H1 (cell line): Measurements from ENCODE around the gene CACNA2D3. TPM values are rescaled to one million over a fixed set of nuclear protein-coding genes. Genes with fewer than 3 reads are reported as not detected.
A peak's percentile ranks its signal among the peaks of the same experiment; 100 is the strongest.

ENCODE experiments used
- CTCF ChIA-PET: fragments of 300-600 bp; sonication (Branson Sonifier 250); formaldehyde crosslinking; loops from one replicate; lab custom pipeline; 2021; ENCODE audit not compliant: partially characterized antibody; lab: Charles Lee
- POLR2A ChIA-PET: fragments of 300-600 bp; sonication (Branson Sonifier 250); formaldehyde crosslinking; loops from one replicate; lab custom pipeline; 2021; ENCODE audit warnings: inconsistent platforms; ENCODE audit not compliant: partially characterized antibody; lab: Charles Lee
- DNase-seq, 2 experiments: peaks; one replicate each; pipeline versions ENCODE4 v3.0.0 to v3.0.0-alpha.2; 2010 to 2022; ENCODE audit warnings: low spot score in 2 of 2, low read depth in 1 of 2, mixed read lengths in 1 of 2
- FAIRE-seq: peaks from 2 replicates; lab custom pipeline; 2011; peaks lifted over from hg19 to GRCh38; lab: Jason Lieb, UNC
- H2AFZ ChIP-seq: 2 replicates; pipeline ENCODE4 v1.8.1; 2012; ENCODE audit warnings: low read length, inconsistent platforms
- H2AK5ac ChIP-seq: 2 replicates; pipeline ENCODE4 v1.6.1; 2013; ENCODE audit warnings: low read depth, low read length
- H2BK120ac ChIP-seq: replicated peaks from 2 replicates; pipeline ENCODE3; 2013; ENCODE audit warnings: low read depth, low read length, inconsistent platforms
- H2BK12ac ChIP-seq: 2 replicates; pipeline ENCODE4 v1.6.1; 2013; ENCODE audit warnings: low read depth, low read length
- H2BK15ac ChIP-seq: 2 replicates; pipeline ENCODE4 v1.6.1; 2013; ENCODE audit warnings: low read length
- H2BK20ac ChIP-seq: 2 replicates; pipeline ENCODE4 v1.6.1; 2013; ENCODE audit warnings: low read length
- H2BK5ac ChIP-seq: 2 replicates; pipeline ENCODE4 v1.6.1; 2013; ENCODE audit warnings: low read depth, low read length
- H3K14ac ChIP-seq: 2 replicates; pipeline ENCODE4 v1.6.1; 2013; ENCODE audit warnings: inconsistent platforms; ENCODE audit not compliant: insufficient read length
- H3K18ac ChIP-seq: 2 replicates; pipeline ENCODE4 v1.6.1; 2013; ENCODE audit warnings: low read length; ENCODE audit errors: extremely low read depth
- H3K23ac ChIP-seq: 2 replicates; pipeline ENCODE4 v1.6.1; 2013; ENCODE audit warnings: inconsistent platforms; ENCODE audit not compliant: insufficient read length
- H3K23me2 ChIP-seq: 2 replicates; pipeline ENCODE4 v1.6.1; 2013; ENCODE audit warnings: low read depth, low read length
- H3K27ac ChIP-seq: 2 replicates; pipeline ENCODE4 v1.6.1; 2011; ENCODE audit warnings: low read depth, low read length, inconsistent platforms
- H3K27me3 ChIP-seq, 4 experiments: replicated peaks in 1 of 4; 1 replicate in 1 of 4; 2 replicates in 3 of 4; pipeline versions ENCODE4 v1.6.1 to v1.8.1; 2011 to 2013; ENCODE audit warnings: low read length in 3 of 4, mild to moderate bottlenecking in 3 of 4, inconsistent platforms in 2 of 4, mixed read lengths in 2 of 4, moderate library complexity in 1 of 4; ENCODE audit not compliant: control insufficient read depth in 3 of 4, insufficient read depth in 3 of 4; ENCODE audit errors: extremely low read depth in 1 of 4
- H3K36me3 ChIP-seq, 4 experiments: 2 replicates each; pipeline versions ENCODE4 v1.6.1 to v1.8.1; 2011 to 2013; ENCODE audit warnings: mild to moderate bottlenecking in 4 of 4, low read length in 3 of 4, moderate library complexity in 2 of 4, control low read depth in 1 of 4, inconsistent platforms in 1 of 4; ENCODE audit not compliant: insufficient read depth in 4 of 4, control insufficient read depth in 2 of 4
- H3K4ac ChIP-seq: replicated peaks from 2 replicates; pipeline ENCODE3; 2013; ENCODE audit warnings: low read length, low read depth, mixed read lengths, inconsistent platforms; ENCODE audit not compliant: insufficient read length
- H3K4me1 ChIP-seq, 4 experiments: replicated peaks in 1 of 4; 1 replicate in 1 of 4; 2 replicates in 3 of 4; pipeline versions ENCODE4 v1.6.1 to v1.8.1; 2011 to 2013; ENCODE audit warnings: low read length in 3 of 4, inconsistent platforms in 2 of 4, mixed read lengths in 1 of 4; ENCODE audit not compliant: insufficient read depth in 4 of 4, control insufficient read depth in 3 of 4
- H3K4me2 ChIP-seq, 2 experiments: 2 replicates each; pipeline versions ENCODE4 v1.6.1 to v1.8.1; 2011 to 2013; ENCODE audit warnings: low read depth in 2 of 2, low read length in 2 of 2, control low read depth in 1 of 2, inconsistent platforms in 1 of 2, mild to moderate bottlenecking in 1 of 2; ENCODE audit not compliant: insufficient read depth in 1 of 2
- H3K4me3 ChIP-seq, 4 experiments: fragments of 200-600, 300-600 bp in 1 of 4; sonication (generic), shearing (Covaris generic), sonication (Bioruptor Twin) in 1 of 4; 2 replicates each; pipeline versions ENCODE4 v1.5.1 to v1.8.1; 2011 to 2016; ENCODE audit warnings: low read length in 4 of 4, low read depth in 3 of 4, control low read depth in 2 of 4, inconsistent platforms in 2 of 4, mild to moderate bottlenecking in 2 of 4, mixed read lengths in 1 of 4, moderate library complexity in 1 of 4; ENCODE audit not compliant: insufficient read depth in 2 of 4; ENCODE audit errors: extremely low read depth in 1 of 4
- H3K56ac ChIP-seq: replicated peaks from 2 replicates; pipeline ENCODE3; 2013; ENCODE audit warnings: low read depth, mild to moderate bottlenecking, mixed read lengths, low read length, inconsistent platforms; ENCODE audit not compliant: insufficient read length
- H3K79me1 ChIP-seq: 2 replicates; pipeline ENCODE4 v1.6.1; 2013; ENCODE audit warnings: low read depth, low read length, control low read depth
- H3K79me2 ChIP-seq, 2 experiments: 2 replicates each; pipeline versions ENCODE4 v1.6.1 to v1.8.1; 2012 to 2013; ENCODE audit warnings: low read length in 2 of 2, mild to moderate bottlenecking in 2 of 2, inconsistent platforms in 1 of 2; ENCODE audit not compliant: insufficient read depth in 2 of 2, control insufficient read depth in 1 of 2
- H3K9ac ChIP-seq, 4 experiments: replicated peaks in 1 of 4; 1 replicate in 1 of 4; 2 replicates in 3 of 4; pipeline versions ENCODE4 v1.6.1 to v1.8.1; 2011 to 2013; ENCODE audit warnings: low read depth in 3 of 4, low read length in 3 of 4, control low read depth in 2 of 4, mild to moderate bottlenecking in 2 of 4, moderate library complexity in 2 of 4, inconsistent platforms in 1 of 4; ENCODE audit errors: extremely low read depth in 1 of 4
- H3K9me3 ChIP-seq, 2 experiments: 2 replicates each; pipeline versions ENCODE4 v1.6.1 to v1.8.1; 2012 to 2013; ENCODE audit warnings: mild to moderate bottlenecking in 2 of 2, moderate library complexity in 2 of 2, control low read depth in 1 of 2, inconsistent platforms in 1 of 2, low read depth in 1 of 2, low read length in 1 of 2, mixed read lengths in 1 of 2; ENCODE audit not compliant: insufficient read depth in 2 of 2
- H4K20me1 ChIP-seq, 2 experiments: replicated peaks in 1 of 2; 2 replicates each; pipeline versions ENCODE3 to v1.8.1; 2011 to 2013; ENCODE audit warnings: inconsistent platforms in 2 of 2, low read length in 2 of 2, mild to moderate bottlenecking in 1 of 2; ENCODE audit not compliant: insufficient read depth in 2 of 2, control insufficient read depth in 1 of 2
- H4K5ac ChIP-seq: 2 replicates; pipeline ENCODE4 v1.6.1; 2013; ENCODE audit warnings: low read length, low read depth, mixed read lengths, inconsistent platforms; ENCODE audit not compliant: insufficient read length
- H4K8ac ChIP-seq: 2 replicates; pipeline ENCODE4 v1.8.0; 2013; ENCODE audit warnings: mild to moderate bottlenecking, moderate library complexity, low read length, inconsistent platforms; ENCODE audit not compliant: insufficient read depth; ENCODE audit errors: extremely low read depth
- H4K91ac ChIP-seq: replicated peaks from 2 replicates; pipeline ENCODE3; 2013; ENCODE audit warnings: low read length, mixed read lengths, inconsistent platforms; ENCODE audit not compliant: insufficient read length
- KDM4A ChIP-seq: IDR thresholded peaks from one replicate; pipeline ENCODE4 v1.7.1; 2012; ENCODE audit warnings: low read depth, mild to moderate bottlenecking, moderate library complexity, low read length, inconsistent platforms; ENCODE audit not compliant: severe bottlenecking
- WGBS, 2 experiments: shearing (Covaris generic) in 1 of 2; methylation state at CpG; one replicate each; pipeline versions ENCODE4 v1.1.6 to v1.1.7; 2013 to 2015; ENCODE audit warnings: low lambda C conversion rate in 2 of 2, mixed read lengths in 2 of 2, inconsistent platforms in 1 of 2, low coverage in 1 of 2, missing lambda C conversion rate in 1 of 2; ENCODE audit not compliant: insufficient replicate concordance in 2 of 2, insufficient coverage in 1 of 2, insufficient read length in 1 of 2; ENCODE audit errors: extremely low coverage in 1 of 2, missing lambda C conversion rate in 1 of 2; 5-methylcytosine and 5-hydroxymethylcytosine counted together
- polyA plus RNA-seq, 7 experiments: library from polyadenylated mRNA; depleted of rRNA in 3 of 7; stranded (reverse) in 5 of 7; unstranded in 2 of 7; fragments of >200 nt in 5 of 7; fragments of 200-250 nt in 2 of 7; gene quantifications; 1 replicate in 5 of 7; 2 replicates in 1 of 7; 4 replicates in 1 of 7; pipeline versions ENCODE4 v1.2.1 to v1.2.3, GENCODE V29; 2011 to 2013; ENCODE audit warnings: missing spikeins in 2 of 7, mixed read lengths in 2 of 7
- total RNA-seq: library from RNA; stranded (reverse); fragmentation: NEBNext Ultra II Directional; extraction: Animal tissue kit (Norgen Biotek cat#: 25700); gene quantifications from 2 replicates; pipeline ENCODE4 v1.2.1, GENCODE V29; 2021

The CACNA2D3 gene
- total and polyA plus RNA-seq, 2 of the 8 experiments (the other 6 are each of a cell fraction or from before 2014, with no cell fraction given) = 1.5 to 1.8 TPM

- Histone ChIP-seq H2BK15ac (no peak overlapping the region), H4K8ac (no peak overlapping the region), H3K4me1 (peaks cover 0 to 6% (median 0%) of the 10 kb centered on the region in 4 experiments; a peak in 3 of 7 replicates), H3K9ac (no peak overlapping the region), H3K14ac (no peak overlapping the region), H3K4me2 (no peak overlapping the region), H3K23ac (no peak overlapping the region), H3K27ac (0 out of 2 replicates have a peak overlapping the region, but pooled peaks have one; percentile 17), H2BK5ac (no peak overlapping the region), H2BK120ac (no peak overlapping the region), H3K9me3 (no peaks in the 10 kb centered on the region), H3K79me1 (no peaks in the 10 kb centered on the region), H3K36me3 (no peaks in the 10 kb centered on the region), H2BK20ac (no peak overlapping the region), H4K5ac (no peak overlapping the region), H3K27me3 (no peaks in the 10 kb centered on the region), H3K79me2 (no peaks in the 10 kb centered on the region), H2AK5ac (no peak overlapping the region), H3K4ac (no peak overlapping the region), H3K56ac (no peak overlapping the region), H2AFZ (no peak overlapping the region), H4K20me1 (no peaks in the 10 kb centered on the region), H4K91ac (no peak overlapping the region), H2BK12ac (no peak overlapping the region), H3K4me3 (no peak overlapping the region), H3K23me2 (peaks cover 2% of the 10 kb centered on the region; the same call in 1 of the 2 replicates), H3K18ac (no peak overlapping the region)
- 81% methylated on average over 4 of the region's 4 CpGs; no CpG with 5 or more reads in 1 of the 2 experiments for WGBS, 2 experiments
- no peak for FAIRE-seq
- TF ChIP-seq KDM4A = no peak
- CTCF ChIA-PET = interaction anchor here (0.6 to 1.0 kb wide), 4 partner anchors 10 to 82 kb away, joined by 3 to 4 read pairs (median 3); no protein-coding TSS in a partner anchor
- POLR2A ChIA-PET = no interaction called here
- no peak for DNase-seq
Measured at GRCh38 chr3:54988302-54988837, 866.0 kb downstream of the CACNA2D3 start.
